ENCODE results near the gene ACOX2. TPM values are rescaled to one million over a fixed set of nuclear protein-coding genes. Genes with fewer than 3 reads are reported as not detected.

The ACOX2 gene
- total RNA-seq, 1 experiment from 2014 or later: 3.2 TPM

GRCh38 chr3:58585005-58585786, 48.2 kb upstream of the ACOX2 start:
- POLR2A ChIA-PET: no interaction called here
- CTCF ChIA-PET: no interaction called here
- H3K27ac ChIP-seq (ENCODE audit: low read length): peak overlapping the region; percentile 74
- intact Hi-C loops (cut with micrococcal nuclease; ENCODE audit: unreplicated experiment): loop anchor here (5.0 kb wide), 1 partner anchor 42 kb away; no protein-coding TSS in a partner anchor
- peak; percentile 98 for ATAC-seq
- TF ChIP-seq REST (IDR thresholded peaks at IDR 0.05; ENCODE audit: insufficient read depth in 1 of 2, low read depth in 2 of 2, low read length in 1 of 2) (0 out of 4 replicates have a peak, but pooled peaks of 1 of the 2 experiments have one; percentile 57), CTCF (IDR thresholded peaks at IDR 0.05) (peak; percentile 80), SIN3A (IDR thresholded peaks at IDR 0.05; ENCODE audit: borderline replicate concordance, insufficient read depth, low read depth, low read length) (no peak)
- no peak for DNase-seq (ENCODE audit: low read depth, low spot score)
- in situ Hi-C loops (cut with HindIII; ENCODE audit: low pct_unique_long_range_greater_than_20kb, low sequenced_read_pairs): no loop called here
- no peaks in the 10 kb centered on the region for H3K9me3 ChIP-seq (ENCODE audit: control insufficient read depth, insufficient read depth, low read depth, low read length)
- peak overlapping the region; percentile 61 to 77 for H3K4me3 ChIP-seq (ENCODE audit: low read depth in 2 of 2, low read length in 2 of 2)
- no TSS peak for BruUV-seq (replicated peaks)
- H3K36me3 ChIP-seq (ENCODE audit: control insufficient read depth, insufficient read depth, low read length): no peaks in the 10 kb centered on the region
- H3K27me3 ChIP-seq (ENCODE audit: control insufficient read depth, insufficient read depth, low read length): no peaks in the 10 kb centered on the region
- peaks cover 10% of the 10 kb centered on the region; the same call in 1 of the 2 replicates for H3K4me1 ChIP-seq (ENCODE audit: control insufficient read depth, insufficient read depth, low read length)

- TF ChIP-seq SIN3A (IDR thresholded peaks at IDR 0.05; ENCODE audit: borderline replicate concordance, insufficient read depth, low read depth, low read length) (no peak), REST (IDR thresholded peaks at IDR 0.05; ENCODE audit: insufficient read depth in 1 of 2, low read depth in 2 of 2, low read length in 1 of 2) (no peak), POLR2AphosphoS5 (IDR thresholded peaks at IDR 0.05; ENCODE audit: low read depth, low read length) (no peak), TCF7L2 (IDR thresholded peaks at IDR 0.05; ENCODE audit: low read depth, low read length) (no peak), CTCF (IDR thresholded peaks at IDR 0.05) (no peak)
- H3K4me1 ChIP-seq (ENCODE audit: control insufficient read depth, insufficient read depth, low read length): peaks cover 10% of the 10 kb centered on the region; the same call in 1 of the 2 replicates
- intact Hi-C loops (cut with micrococcal nuclease; ENCODE audit: unreplicated experiment) (loop anchor here (5.0 kb wide), 1 partner anchor 43 kb away; no protein-coding TSS in a partner anchor), in situ Hi-C loops (cut with HindIII; ENCODE audit: low pct_unique_long_range_greater_than_20kb, low sequenced_read_pairs) (no loop called here)
- H3K9me3 ChIP-seq (ENCODE audit: control insufficient read depth, insufficient read depth, low read depth, low read length): no peaks in the 10 kb centered on the region
- no peaks in the 10 kb centered on the region for H3K27me3 ChIP-seq (ENCODE audit: control insufficient read depth, insufficient read depth, low read length)
- no TSS peak for BruUV-seq (replicated peaks)
- peak overlapping the region; percentile 74; the same call in 1 of the 2 replicates for H3K27ac ChIP-seq (ENCODE audit: low read length)
- no peak for DNase-seq (ENCODE audit: low read depth, low spot score)
- ChIA-PET CTCF (no interaction called here), POLR2A (no interaction called here)
- ATAC-seq: peak; percentile 46
- no peaks in the 10 kb centered on the region for H3K36me3 ChIP-seq (ENCODE audit: control insufficient read depth, insufficient read depth, low read length)
- peak overlapping the region; percentile 61 to 77 for H3K4me3 ChIP-seq (ENCODE audit: low read depth in 2 of 2, low read length in 2 of 2)
These were observed 47.7 kb upstream of the ACOX2 start for GRCh38 chr3:58584690-58585004.
